Skin epidermis (tissue), 12 donors: ENCODE data around the gene HYOU1.
A peak's percentile ranks its signal among the peaks of the same experiment; 100 is the strongest.
"Not testable (repeated sequence)": the region's sequence is repeated elsewhere in the genome, so short reads cannot be mapped to it uniquely, and the experiment has no call there.

ENCODE experiments used
- H3K27ac ChIP-seq, 21 experiments: fragments of 200-600 bp; sonication (generic) in 11 of 21; one replicate each; pipeline ENCODE4 v1.5.0; 2020; ENCODE audit warnings: mild to moderate bottlenecking in 3 of 21, inconsistent platforms in 2 of 21, moderate library complexity in 2 of 21
- H3K4me3 ChIP-seq, 7 experiments: fragments of 200-600 bp; sonication (generic) in 2 of 7; one replicate each; pipeline ENCODE4 v1.5.0; 2020; ENCODE audit warnings: inconsistent platforms in 2 of 7, mild to moderate bottlenecking in 2 of 7, moderate library complexity in 1 of 7

The HYOU1 gene

GRCh38 chr11:119048644-119049043 lies 8.4 kb downstream of the HYOU1 start:
- Histone ChIP-seq H3K4me3 (no peak overlapping the region), H3K27ac (no peak overlapping the region)

DNA sequence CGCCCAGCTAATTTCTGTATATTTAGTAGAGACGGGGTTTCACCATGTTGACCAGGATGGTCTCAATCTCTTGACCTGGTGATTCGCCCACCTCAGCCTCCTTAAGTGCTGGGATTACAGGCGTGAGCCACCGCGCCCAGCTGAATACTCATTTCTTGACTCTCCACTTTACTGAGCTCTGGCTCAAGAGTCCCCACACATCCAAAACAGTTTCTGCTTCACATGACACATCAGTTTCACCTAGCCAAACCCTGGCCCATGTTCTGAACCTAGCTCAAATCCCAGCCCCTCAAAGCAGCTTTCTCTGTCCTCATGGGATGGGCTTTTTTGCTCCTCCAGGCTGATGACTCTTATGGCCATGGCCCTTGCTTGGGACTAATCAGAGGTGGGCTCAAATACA lies 9.8 kb downstream of the HYOU1 start:
- Histone ChIP-seq H3K4me3 (no peak overlapping the region), H3K27ac (no peak overlapping the region)

GRCh38 chr11:119046489-119046888 lies 10.5 kb downstream of the HYOU1 start:
- Histone ChIP-seq H3K4me3 (no peak overlapping the region), H3K27ac (no peak overlapping the region)

- H3K4me3 ChIP-seq, result no peak overlapping the region
- no peak overlapping the region for H3K27ac ChIP-seq
These were observed 12.3 kb downstream of the HYOU1 start for GRCh38 chr11:119044708-119045107.

DNA sequence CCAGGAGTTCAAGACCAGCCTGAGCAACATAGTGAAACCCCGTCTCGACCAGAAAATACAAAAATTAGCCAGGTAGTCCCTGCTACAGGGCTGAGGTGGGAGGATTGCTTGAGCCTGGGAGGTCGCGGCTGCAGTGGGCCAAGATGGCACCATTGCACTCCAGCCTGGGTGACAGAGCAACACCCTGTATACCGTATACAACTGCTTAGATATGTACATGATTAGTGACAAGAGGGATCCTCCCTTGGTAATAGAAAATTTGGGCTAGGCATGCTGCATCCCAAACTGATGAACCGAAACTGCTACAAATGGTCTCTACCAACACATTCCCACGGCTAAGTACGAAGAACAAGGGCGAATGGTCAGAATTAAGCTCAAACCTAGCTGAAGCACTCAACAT lies 14.1 kb downstream of the HYOU1 start:
- no peak overlapping the region for H3K4me3 ChIP-seq
- H3K27ac ChIP-seq, result no peak overlapping the region

GRCh38 chr11:119041821-119042514 lies 15.0 kb downstream of the HYOU1 start:
- no peak overlapping the region for H3K4me3 ChIP-seq
- no peak overlapping the region for H3K27ac ChIP-seq

DNA sequence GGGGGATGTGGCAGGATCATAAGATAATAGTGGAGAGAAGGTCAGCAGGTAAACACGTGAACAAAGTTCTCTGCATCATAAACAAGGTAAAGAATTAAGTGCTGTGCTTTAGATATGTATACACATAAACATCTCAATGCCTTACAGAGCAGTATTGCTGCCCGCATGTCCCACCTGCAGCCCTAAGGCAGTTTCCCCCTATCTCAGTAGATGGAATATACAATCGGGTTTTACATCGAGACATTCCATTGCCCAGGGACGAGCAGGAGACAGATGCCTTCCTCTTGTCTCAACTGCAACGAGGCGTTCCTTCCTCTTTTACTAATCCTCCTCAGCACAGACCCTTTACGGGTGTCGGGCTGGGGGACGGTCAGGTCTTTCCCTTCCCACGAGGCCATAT lies 17.5 kb downstream of the HYOU1 start:
- not testable (repeated sequence) for H3K27ac ChIP-seq, H3K4me3 ChIP-seq

GRCh38 chr11:119038884-119039283 lies 18.1 kb downstream of the HYOU1 start:
- H3K27ac ChIP-seq, result no peak overlapping the region
- H3K4me3 ChIP-seq, result no peak overlapping the region

DNA sequence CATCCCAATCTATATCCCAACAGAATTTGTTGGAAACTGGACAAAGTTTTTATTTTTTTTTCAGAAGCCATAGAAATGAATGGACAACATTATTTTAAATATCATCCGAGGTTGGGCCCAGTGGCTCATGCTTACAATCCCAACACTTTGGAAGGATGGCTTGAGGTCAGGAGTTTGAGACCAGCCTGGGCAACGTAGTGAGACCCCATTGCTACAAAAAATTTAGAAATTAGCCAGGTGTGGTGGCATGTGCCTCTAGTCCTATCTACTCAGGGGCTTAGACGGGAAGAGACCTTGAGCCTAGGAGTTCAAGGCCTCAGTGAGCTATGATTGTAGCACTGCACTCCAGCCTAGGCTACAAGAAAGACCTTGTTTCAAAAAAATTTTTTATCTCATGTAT lies 22.2 kb downstream of the HYOU1 start:
- H3K27ac ChIP-seq, result no peak overlapping the region
- no peak overlapping the region for H3K4me3 ChIP-seq

GRCh38 chr11:119033421-119033820 lies 23.6 kb downstream of the HYOU1 start:
- H3K4me3 ChIP-seq, H3K27ac ChIP-seq: not testable (repeated sequence)

DNA sequence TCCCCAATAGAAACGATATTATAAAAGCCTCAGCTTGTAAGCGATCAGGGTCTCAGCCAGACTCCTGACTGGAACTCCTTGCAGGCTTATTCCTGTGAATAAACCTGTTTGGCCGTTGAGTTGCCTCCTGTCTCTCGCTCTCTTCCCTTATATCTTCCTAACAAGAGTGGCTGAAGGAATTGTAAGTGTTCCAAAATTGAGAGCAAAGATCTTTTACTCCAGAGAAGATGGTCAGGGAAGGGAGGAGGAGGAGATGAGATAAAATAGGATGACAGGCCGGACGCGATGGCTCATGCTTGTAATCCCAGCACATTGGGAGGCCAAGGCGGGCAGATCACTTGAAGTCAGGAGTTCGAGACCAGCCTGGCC lies 25.1 kb downstream of the HYOU1 start:
- H3K27ac ChIP-seq, result no peak overlapping the region
- H3K4me3 ChIP-seq, result no peak overlapping the region

GRCh38 chr11:119030329-119031047 lies 26.5 kb downstream of the HYOU1 start, which contains the start of gene SLC37A4:
SLC37A4 (minus strand) TSS chr11:119030877.
- Histone ChIP-seq H3K27ac (peak within 1 kb of the TSS; percentile 71 to 95 (median 85)), H3K4me3 (peak within 1 kb of the TSS; percentile 64 to 80 (median 76))

- Histone ChIP-seq H3K4me3 (peak overlapping the region; percentile 64 to 80 (median 76)), H3K27ac (peak overlapping the region; percentile 71 to 95 (median 85))
These were observed 27.0 kb downstream of the HYOU1 start for GRCh38 chr11:119030029-119030328.

GRCh38 chr11:119029340-119030028 lies 27.5 kb downstream of the HYOU1 start:
- Histone ChIP-seq H3K27ac (peak overlapping the region in 20 of 21 experiments; percentile 74 to 95 (median 86)), H3K4me3 (peak overlapping the region; percentile 64 to 80 (median 76))

- H3K4me3 ChIP-seq, result no peak overlapping the region
- peak overlapping the region in 14 of 21 experiments; percentile 14 to 95 (median 86) for H3K27ac ChIP-seq
These were observed 28.0 kb downstream of the HYOU1 start for GRCh38 chr11:119029069-119029339.

- Histone ChIP-seq H3K4me3 (no peak overlapping the region), H3K27ac (peak overlapping the region in 12 of 21 experiments; percentile 14 to 95 (median 86))
These were observed 28.5 kb downstream of the HYOU1 start for GRCh38 chr11:119028346-119029068.

DNA sequence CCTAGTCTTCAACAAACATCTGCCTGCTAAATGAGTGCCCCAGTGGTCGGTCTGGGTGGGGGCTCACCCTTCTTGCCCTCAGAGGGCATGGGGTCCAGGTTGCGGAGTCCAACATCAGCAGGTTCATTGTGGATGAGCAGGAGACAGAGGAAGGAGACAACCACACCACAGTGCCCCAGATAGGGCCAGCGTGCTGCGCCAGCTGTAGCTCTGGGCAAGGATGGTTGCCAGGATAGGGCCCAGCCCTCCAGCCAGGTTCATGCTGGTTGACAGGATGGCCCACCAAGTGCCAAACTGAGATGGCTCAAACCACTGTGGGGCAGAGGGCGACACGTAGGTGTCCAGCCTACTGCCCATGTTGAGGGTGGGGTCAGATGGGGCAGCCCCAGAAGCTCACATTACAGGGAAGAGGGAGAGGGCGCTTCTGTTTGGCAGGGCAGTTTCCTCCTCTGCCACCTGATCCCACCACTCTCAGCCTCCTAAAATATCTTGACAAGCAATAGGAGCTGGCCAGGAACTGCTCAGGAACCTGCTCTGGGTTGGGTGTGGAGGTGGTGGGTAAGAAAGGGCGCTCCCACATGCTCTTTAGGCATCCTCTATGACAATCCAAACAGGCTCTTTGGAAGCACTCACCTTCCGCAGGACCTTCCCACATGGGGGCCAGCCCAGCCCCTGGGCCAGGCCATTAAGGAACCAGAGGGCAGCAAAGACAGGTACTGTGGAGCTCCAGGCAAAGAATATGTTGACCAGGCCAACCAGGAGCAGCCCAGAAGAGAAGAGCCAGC lies 29.3 kb downstream of the HYOU1 start:
- Histone ChIP-seq H3K4me3 (no peak overlapping the region), H3K27ac (peak overlapping the region in 1 of 21 experiments; percentile 21)

GRCh38 chr11:119026970-119027369 lies 30.0 kb downstream of the HYOU1 start:
- H3K27ac ChIP-seq, result no peak overlapping the region
- H3K4me3 ChIP-seq, result no peak overlapping the region

DNA sequence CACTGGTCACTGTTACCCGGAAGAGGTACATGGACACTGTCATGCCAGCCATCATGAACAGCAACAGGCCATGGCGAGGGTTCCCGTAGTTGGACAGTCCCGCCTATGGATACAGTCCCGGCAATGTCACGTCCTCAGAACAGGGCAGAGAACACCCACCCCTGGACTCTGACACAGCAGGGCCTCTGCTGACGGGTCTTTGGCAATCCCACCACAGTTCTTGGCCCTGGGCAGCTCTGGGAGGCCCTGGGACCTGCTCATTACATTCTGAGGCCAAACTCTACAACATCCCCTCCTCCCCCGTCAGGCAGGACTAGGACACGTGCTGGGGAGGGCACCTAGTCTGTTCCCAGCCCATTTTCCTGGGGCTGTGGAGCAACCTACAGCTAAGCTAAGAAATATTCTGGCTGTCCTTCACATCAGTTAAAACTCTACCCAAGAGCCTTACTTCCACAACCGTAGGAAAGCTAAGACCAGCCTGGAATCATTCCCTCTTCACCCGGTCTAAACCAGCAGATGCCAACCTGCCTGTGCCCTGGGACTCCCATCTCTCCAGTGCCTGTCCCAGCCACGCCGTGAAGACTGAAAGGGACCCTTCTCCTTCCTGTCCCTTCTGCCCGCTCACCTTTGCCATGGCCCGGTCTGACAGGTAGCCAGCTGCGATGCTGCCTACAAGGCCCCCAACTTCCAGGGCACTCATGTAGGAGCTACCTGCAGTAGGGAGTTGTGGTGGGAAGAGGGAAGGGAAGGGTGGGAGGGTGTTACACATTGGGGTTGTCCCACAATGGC lies 30.8 kb downstream of the HYOU1 start:
- H3K4me3 ChIP-seq, result no peak overlapping the region
- H3K27ac ChIP-seq, result peak overlapping the region in 1 of 21 experiments; percentile 6
